Caco-2 (cell line): ENCODE measurements around the gene LRRC3B. TPM values are rescaled to one million over a fixed set of nuclear protein-coding genes. Genes with fewer than 3 reads are reported as not detected.

Experiments
- BruUV-seq: library from RNA; stranded (reverse); fragments of 400-500 nt; replicated peaks from 2 replicates; lab custom pipeline; 2021; lab: Mats Ljungman, UMichigan
- CTCF ChIA-PET: fragments of 300-600 bp; sonication (Branson Sonifier 250); formaldehyde crosslinking; loops from one replicate; lab custom pipeline; 2022; ENCODE audit warnings: antibody characterized with exemption; lab: Charles Lee
- POLR2A ChIA-PET: fragments of 300-600 bp; sonication (Branson Sonifier 250); formaldehyde crosslinking; loops from one replicate; lab custom pipeline; 2022; ENCODE audit warnings: antibody characterized with exemption; lab: Charles Lee
- DNase-seq, 2 experiments: peaks; one replicate each; pipeline versions ENCODE4 v3.0.0 to v3.0.0-alpha.2; 2020 to 2022
- H3K27me3 ChIP-seq: replicated peaks from 2 replicates; pipeline ENCODE4 v1.6.0; 2011; ENCODE audit warnings: low read length; ENCODE audit not compliant: control insufficient read depth, insufficient read depth
- H3K36me3 ChIP-seq: 2 replicates; pipeline ENCODE4 v1.5.1; 2011; ENCODE audit warnings: low read length; ENCODE audit not compliant: control insufficient read depth, insufficient read depth
- H3K4me1 ChIP-seq: fragments of 250-450 bp; sonication (Bioruptor Pico); 2 replicates; pipeline ENCODE4 v1.5.1; 2020; ENCODE audit warnings: mild to moderate bottlenecking
- H3K4me3 ChIP-seq: 2 replicates; pipeline ENCODE4 v1.5.1; 2011; ENCODE audit warnings: low read depth, mild to moderate bottlenecking, control low read depth, low read length
- H3K9me3 ChIP-seq: fragments of 250-450 bp; sonication (Bioruptor Pico); 2 replicates; pipeline ENCODE4 v1.5.1; 2020; ENCODE audit warnings: mild to moderate bottlenecking, moderate library complexity
- H3K27ac Mint-ChIP-seq: one replicate; pipeline ENCODE4 v1.8.0; 2022; ENCODE audit warnings: mixed read lengths; ENCODE audit not compliant: unreplicated experiment
- H3K27me3 Mint-ChIP-seq: one replicate; pipeline ENCODE4 v1.8.0; 2022; ENCODE audit warnings: mixed read lengths; ENCODE audit not compliant: insufficient read depth, unreplicated experiment
- H3K36me3 Mint-ChIP-seq: one replicate; pipeline ENCODE4 v1.8.0; 2022; ENCODE audit warnings: mild to moderate bottlenecking, mixed read lengths; ENCODE audit not compliant: insufficient read depth, unreplicated experiment
- H3K4me1 Mint-ChIP-seq: one replicate; pipeline ENCODE4 v1.8.0; 2022; ENCODE audit warnings: low read depth, mixed read lengths; ENCODE audit not compliant: unreplicated experiment
- H3K4me3 Mint-ChIP-seq: one replicate; pipeline ENCODE4 v1.8.0; 2022; ENCODE audit warnings: mild to moderate bottlenecking, moderate library complexity, mixed read lengths; ENCODE audit not compliant: unreplicated experiment
- H3K9me3 Mint-ChIP-seq: one replicate; pipeline ENCODE4 v1.8.0; 2022; ENCODE audit warnings: mixed read lengths; ENCODE audit not compliant: unreplicated experiment
- CTCF ChIP-seq, 2 experiments: fragments of 200-600 bp in 1 of 2; IDR thresholded peaks; 1 replicate in 1 of 2; 2 replicates in 1 of 2; pipeline versions ENCODE4 v1.5.1 to v1.8.0; 2011 to 2022; ENCODE audit warnings: antibody characterized with exemption in 1 of 2, control low read depth in 1 of 2, inconsistent platforms in 1 of 2, low read depth in 1 of 2, low read length in 1 of 2, mild to moderate bottlenecking in 1 of 2, moderate library complexity in 1 of 2; ENCODE audit not compliant: insufficient read depth in 1 of 2, severe bottlenecking in 1 of 2, unreplicated experiment in 1 of 2
- intact Hi-C: fragments of 100-400 bp; cut with micrococcal nuclease; formaldehyde crosslinking; loops from one replicate; pipeline ENCODE4 v1.10.0; 2022; ENCODE audit not compliant: unreplicated experiment
- total RNA-seq: library from RNA; stranded (reverse); gene quantifications from 2 replicates; pipeline ENCODE4 v1.2.3, GENCODE V29; 2022

LRRC3B gene
- total RNA-seq, 1 experiment from 2014 or later, result not detected

DNA sequence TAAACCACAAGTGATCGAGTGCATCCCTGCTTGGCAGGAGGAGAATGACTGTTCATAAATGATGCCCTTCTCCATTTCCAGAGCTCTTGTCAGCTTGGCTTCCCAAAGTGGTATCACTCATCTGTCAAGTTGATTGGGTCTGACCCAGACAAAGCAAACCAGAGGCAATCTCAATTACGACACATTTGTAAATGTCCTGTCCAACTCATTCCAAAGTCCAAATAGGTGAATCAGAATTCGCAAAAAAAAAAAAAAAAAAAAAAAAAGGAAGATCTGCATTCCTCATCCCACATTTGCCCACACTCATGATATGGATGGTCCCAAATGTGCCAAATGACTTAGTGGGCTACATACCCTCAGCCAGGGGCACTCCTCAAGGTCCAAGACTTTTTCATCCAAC lies 91.9 kb downstream of the LRRC3B start:
- ChIA-PET CTCF (no interaction called here), POLR2A (no interaction called here)
- no peaks in the 10 kb centered on the region for H3K4me1 Mint-ChIP-seq
- no peak overlapping the region for H3K4me3 ChIP-seq
- H3K36me3 ChIP-seq, result no peaks in the 10 kb centered on the region
- no peaks in the 10 kb centered on the region for H3K27me3 ChIP-seq
- H3K27me3 Mint-ChIP-seq, result no peaks in the 10 kb centered on the region
- no peaks in the 10 kb centered on the region for H3K36me3 Mint-ChIP-seq
- TF ChIP-seq CTCF (IDR thresholded peaks at IDR 0.05; ENCODE audit: insufficient read depth in 1 of 2, low read depth in 1 of 2, low read length in 1 of 2, severe bottlenecking in 1 of 2, unreplicated experiment in 1 of 2), result no peak
- no TSS peak for BruUV-seq
- no peak overlapping the region for H3K4me3 Mint-ChIP-seq
- intact Hi-C loops, result loop anchor here (5.0 kb wide), 1 partner anchor 1067 kb away; no protein-coding TSS in a partner anchor
- no peak for DNase-seq
- H3K9me3 Mint-ChIP-seq, result no peaks in the 10 kb centered on the region
- H3K9me3 ChIP-seq, result no peaks in the 10 kb centered on the region
- H3K4me1 ChIP-seq, result no peaks in the 10 kb centered on the region
- H3K27ac Mint-ChIP-seq, result no peak overlapping the region

GRCh38 chr3:26715431-26715830 lies 92.9 kb downstream of the LRRC3B start:
- TF ChIP-seq CTCF (IDR thresholded peaks at IDR 0.05; ENCODE audit: insufficient read depth in 1 of 2, low read depth in 1 of 2, low read length in 1 of 2, severe bottlenecking in 1 of 2, unreplicated experiment in 1 of 2), result no peak
- intact Hi-C loops, result no loop called here
- Mint-ChIP-seq H3K9me3 (no peaks in the 10 kb centered on the region), H3K27ac (no peak overlapping the region), H3K4me1 (no peaks in the 10 kb centered on the region), H3K36me3 (no peaks in the 10 kb centered on the region), H3K27me3 (no peaks in the 10 kb centered on the region), H3K4me3 (no peak overlapping the region)
- Histone ChIP-seq H3K27me3 (no peaks in the 10 kb centered on the region), H3K36me3 (no peaks in the 10 kb centered on the region), H3K4me3 (no peak overlapping the region), H3K9me3 (no peaks in the 10 kb centered on the region), H3K4me1 (no peaks in the 10 kb centered on the region)
- CTCF ChIA-PET, result no interaction called here
- DNase-seq, result no peak
- BruUV-seq, result no TSS peak
- POLR2A ChIA-PET, result no interaction called here

- Mint-ChIP-seq H3K4me1 (no peaks in the 10 kb centered on the region), H3K27me3 (no peaks in the 10 kb centered on the region), H3K4me3 (no peak overlapping the region), H3K27ac (no peak overlapping the region), H3K36me3 (no peaks in the 10 kb centered on the region), H3K9me3 (no peaks in the 10 kb centered on the region)
- ChIA-PET POLR2A (no interaction called here), CTCF (no interaction called here)
- Histone ChIP-seq H3K36me3 (no peaks in the 10 kb centered on the region), H3K4me1 (no peaks in the 10 kb centered on the region), H3K4me3 (no peak overlapping the region), H3K9me3 (no peaks in the 10 kb centered on the region), H3K27me3 (no peaks in the 10 kb centered on the region)
- no TSS peak for BruUV-seq
- TF ChIP-seq CTCF (IDR thresholded peaks at IDR 0.05; ENCODE audit: insufficient read depth in 1 of 2, low read depth in 1 of 2, low read length in 1 of 2, severe bottlenecking in 1 of 2, unreplicated experiment in 1 of 2), result no peak
- DNase-seq, result no peak
- intact Hi-C loops, result no loop called here
These were observed 95.7 kb downstream of the LRRC3B start for GRCh38 chr3:26718315-26718714.
